ENCODE measurements around the gene RCL1.

DNA sequence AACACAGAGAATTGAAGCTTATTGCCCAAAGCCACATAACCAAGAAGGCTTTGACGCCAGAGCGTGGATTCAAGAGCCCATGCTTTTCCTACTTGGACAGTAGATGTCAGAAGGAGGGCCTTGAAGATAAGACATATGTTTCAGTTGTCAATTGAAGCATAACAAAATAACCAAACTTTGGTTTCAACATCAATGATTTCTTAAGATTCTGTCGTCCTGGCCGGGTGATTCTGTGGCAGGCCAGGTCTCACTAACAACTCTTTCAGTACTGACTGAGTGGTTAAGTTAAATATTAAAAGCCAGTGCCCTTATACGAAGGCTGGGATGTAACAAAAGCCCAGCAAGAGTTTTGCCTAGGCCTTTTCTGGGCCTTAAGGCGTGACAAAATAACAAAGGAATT is 94.0 kb downstream of the RCL1 start:
- TF ChIP-seq GATA2 (IDR thresholded peaks at IDR 0.05; ENCODE audit: low read depth, low read length) (no peak), GATA3 (IDR thresholded peaks at IDR 0.05; ENCODE audit: low read depth, low read length) (no peak)

All from SH-SY5Y (cell line).